Omental fat pad (tissue), 4 donors: ENCODE measurements around the gene SLC49A4. TPM values are rescaled to one million over a fixed set of nuclear protein-coding genes. Genes with fewer than 3 reads are reported as not detected.

Experiments
- ATAC-seq: fragments of 150-250 bp; one replicate; pipeline ENCODE4 v1.9.1; 2016; ENCODE audit warnings: mild to moderate bottlenecking, moderate library complexity; ENCODE audit not compliant: low FRiP score
- DNase-seq: peaks from one replicate; pipeline ENCODE4 v3.0.0-alpha.2; 2019; ENCODE audit warnings: low spot score
- total RNA-seq, 4 donors: library from RNA; depleted of rRNA; stranded (reverse); fragments of >200 nt; gene quantifications; one replicate each; pipeline ENCODE4 v1.1.0, GENCODE V29; 2016
- TF ChIP-seq, protein P1 (sequence below), 3 donors: fragments of 450-650 bp; IDR thresholded peaks; one replicate each; pipeline ENCODE4 v1.5.1; 2016 to 2017; ENCODE audit warnings: antibody characterized with exemption in 3 of 3, mild to moderate bottlenecking in 3 of 3, moderate library complexity in 2 of 3

The SLC49A4 gene
- total RNA-seq, 4 donors from 2014 or later: 14.2 to 21.2 (median 19.7) TPM

DNA sequence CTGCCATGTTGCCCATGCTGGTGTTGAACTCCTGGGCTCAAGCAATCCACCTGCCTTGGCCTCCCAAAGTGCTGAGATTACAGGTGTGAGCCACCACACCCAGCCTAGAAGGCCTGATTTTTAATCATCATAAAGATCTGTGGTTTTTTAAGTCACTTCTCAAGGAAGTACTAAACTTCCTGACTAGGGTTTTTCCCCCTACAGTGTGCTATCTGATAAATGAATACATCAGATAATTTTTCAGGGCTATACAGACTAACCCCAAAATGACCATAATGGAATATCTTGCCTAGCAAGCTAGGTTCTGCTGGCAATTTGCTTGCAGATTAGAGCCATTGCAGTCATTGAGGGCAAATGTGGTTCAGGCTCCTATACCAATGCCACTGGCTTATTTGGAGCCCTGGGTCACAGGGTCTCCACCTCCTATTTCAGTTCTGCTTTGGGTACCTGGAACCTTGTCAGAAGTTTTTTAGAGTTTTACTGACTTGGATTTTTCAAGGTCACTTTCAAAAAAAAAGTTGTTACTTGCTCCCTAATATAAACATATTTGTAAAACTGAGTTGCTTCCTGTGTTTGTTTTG is 80.8 kb downstream of the SLC49A4 start:
- ATAC-seq (no peak), DNase-seq (no peak)
- TF ChIP-seq, protein P1, sequence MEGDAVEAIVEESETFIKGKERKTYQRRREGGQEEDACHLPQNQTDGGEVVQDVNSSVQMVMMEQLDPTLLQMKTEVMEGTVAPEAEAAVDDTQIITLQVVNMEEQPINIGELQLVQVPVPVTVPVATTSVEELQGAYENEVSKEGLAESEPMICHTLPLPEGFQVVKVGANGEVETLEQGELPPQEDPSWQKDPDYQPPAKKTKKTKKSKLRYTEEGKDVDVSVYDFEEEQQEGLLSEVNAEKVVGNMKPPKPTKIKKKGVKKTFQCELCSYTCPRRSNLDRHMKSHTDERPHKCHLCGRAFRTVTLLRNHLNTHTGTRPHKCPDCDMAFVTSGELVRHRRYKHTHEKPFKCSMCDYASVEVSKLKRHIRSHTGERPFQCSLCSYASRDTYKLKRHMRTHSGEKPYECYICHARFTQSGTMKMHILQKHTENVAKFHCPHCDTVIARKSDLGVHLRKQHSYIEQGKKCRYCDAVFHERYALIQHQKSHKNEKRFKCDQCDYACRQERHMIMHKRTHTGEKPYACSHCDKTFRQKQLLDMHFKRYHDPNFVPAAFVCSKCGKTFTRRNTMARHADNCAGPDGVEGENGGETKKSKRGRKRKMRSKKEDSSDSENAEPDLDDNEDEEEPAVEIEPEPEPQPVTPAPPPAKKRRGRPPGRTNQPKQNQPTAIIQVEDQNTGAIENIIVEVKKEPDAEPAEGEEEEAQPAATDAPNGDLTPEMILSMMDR (IDR thresholded peaks at IDR 0.05): no peak

DNA sequence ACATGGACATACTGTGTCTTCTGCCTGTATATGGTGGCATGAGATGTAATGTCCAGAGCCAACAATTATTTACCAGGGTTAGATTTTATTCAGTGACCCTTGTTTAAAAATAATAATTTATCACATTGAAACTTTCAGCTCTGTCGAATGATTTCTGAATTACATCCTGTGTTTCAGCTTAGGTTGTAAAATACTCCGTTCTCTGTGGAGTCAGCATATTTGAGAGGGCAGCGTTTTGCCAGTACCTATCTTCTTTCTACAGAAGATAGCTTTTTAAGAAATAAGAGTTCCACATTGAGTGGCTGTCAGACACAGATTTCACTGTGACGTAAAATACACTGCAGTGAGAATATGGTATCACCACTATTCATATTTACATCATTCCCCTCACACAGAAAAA is 85.3 kb downstream of the SLC49A4 start:
- TF ChIP-seq, protein P1 (IDR thresholded peaks at IDR 0.05): no peak
- ATAC-seq (no peak), DNase-seq (no peak)

DNA sequence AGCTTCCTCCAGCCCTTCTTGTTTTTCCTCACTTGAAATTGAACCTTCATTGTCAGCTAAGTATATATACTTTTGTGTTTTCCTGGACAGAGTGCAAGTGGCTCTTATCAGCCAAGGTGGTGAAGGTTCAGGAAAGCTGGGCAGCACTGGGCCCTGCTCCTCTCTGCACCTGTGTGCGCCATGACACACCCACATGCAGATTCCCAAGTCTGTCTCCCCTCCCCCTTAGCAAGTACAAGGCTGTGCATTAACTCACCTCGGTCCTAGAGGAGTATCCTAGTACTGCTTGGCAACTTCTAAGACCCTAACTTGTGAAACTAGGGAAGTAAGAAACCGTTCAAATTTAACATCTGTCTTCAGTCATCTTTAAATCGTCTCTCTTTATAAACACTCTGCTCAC is 85.8 kb downstream of the SLC49A4 start:
- no peak for ATAC-seq

DNA sequence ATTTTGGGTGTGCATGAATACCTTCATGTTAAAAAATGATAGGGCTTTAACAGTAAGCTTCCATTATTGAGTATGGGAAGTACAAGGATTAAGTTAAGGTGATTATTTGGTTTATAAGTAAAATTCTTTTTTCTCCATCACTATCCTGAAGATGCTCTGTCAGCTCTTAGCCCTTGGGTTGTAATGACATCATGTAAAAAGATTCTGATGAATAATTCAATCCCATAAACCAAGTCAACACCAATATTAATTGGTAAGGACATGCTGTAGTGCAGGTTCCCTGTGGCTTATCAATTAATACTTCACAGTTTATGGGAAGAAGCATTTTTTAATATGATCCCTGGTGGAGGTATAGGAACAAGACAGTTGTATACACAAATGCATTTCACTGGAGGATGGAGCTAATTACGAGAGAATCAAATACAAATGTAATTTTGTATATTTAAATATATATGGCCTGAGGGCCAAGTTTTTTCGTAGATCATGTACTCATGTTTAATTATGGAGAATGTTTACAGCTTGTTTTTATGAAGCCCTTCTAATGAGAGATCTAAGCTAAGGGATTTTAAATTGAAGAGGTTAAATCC is 87.6 kb downstream of the SLC49A4 start:
- TF ChIP-seq, protein P1 (IDR thresholded peaks at IDR 0.05): no peak
- ATAC-seq (no peak), DNase-seq (no peak)

More for the DNA sequence above, 85.8 kb downstream of the SLC49A4 start:
- DNase-seq: no peak
- TF ChIP-seq, protein P1 (IDR thresholded peaks at IDR 0.05): no peak

DNA sequence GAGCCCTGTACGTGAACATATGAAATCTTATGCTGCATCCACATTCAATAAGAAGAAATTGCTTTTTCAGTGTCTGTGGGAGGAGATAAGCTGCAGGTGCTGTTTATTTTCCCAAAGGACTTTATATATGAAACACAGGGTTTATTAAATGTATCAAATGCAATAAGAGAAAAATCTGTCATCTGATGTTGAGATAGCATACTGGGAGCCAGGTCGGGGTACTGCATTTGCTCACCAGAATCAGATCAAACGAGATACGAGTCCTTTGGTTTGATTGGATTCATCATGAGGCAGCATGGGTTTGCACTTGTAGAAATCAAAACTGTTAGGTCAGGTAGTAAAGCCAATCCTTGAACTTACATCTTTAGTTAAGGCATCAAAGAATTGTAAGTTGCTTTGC is 91.4 kb downstream of the SLC49A4 start:
- ATAC-seq (no peak), DNase-seq (no peak)
- TF ChIP-seq, protein P1 (IDR thresholded peaks at IDR 0.05): no peak

DNA sequence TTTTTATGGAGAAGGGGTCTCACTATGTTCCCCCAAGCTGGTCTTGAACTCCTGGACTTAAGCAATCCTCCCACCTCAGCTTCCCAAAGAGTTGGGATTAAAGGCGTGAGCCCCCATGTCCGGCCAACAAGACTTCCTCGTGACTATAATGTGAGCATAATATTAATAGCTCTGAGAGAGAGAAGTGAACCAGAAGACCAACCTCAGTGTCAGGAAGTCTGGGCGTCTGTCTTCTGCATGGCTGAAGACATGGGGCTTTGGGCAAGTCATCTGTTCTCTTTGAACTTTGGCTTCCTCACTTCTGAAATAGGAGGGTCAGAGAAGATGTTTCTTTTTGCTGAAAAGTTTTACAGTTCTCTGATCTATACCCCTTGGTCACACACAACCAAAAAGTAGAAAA is 92.1 kb downstream of the SLC49A4 start:
- no peak for ATAC-seq
- TF ChIP-seq, protein P1 (IDR thresholded peaks at IDR 0.05): no peak
- no peak for DNase-seq

DNA sequence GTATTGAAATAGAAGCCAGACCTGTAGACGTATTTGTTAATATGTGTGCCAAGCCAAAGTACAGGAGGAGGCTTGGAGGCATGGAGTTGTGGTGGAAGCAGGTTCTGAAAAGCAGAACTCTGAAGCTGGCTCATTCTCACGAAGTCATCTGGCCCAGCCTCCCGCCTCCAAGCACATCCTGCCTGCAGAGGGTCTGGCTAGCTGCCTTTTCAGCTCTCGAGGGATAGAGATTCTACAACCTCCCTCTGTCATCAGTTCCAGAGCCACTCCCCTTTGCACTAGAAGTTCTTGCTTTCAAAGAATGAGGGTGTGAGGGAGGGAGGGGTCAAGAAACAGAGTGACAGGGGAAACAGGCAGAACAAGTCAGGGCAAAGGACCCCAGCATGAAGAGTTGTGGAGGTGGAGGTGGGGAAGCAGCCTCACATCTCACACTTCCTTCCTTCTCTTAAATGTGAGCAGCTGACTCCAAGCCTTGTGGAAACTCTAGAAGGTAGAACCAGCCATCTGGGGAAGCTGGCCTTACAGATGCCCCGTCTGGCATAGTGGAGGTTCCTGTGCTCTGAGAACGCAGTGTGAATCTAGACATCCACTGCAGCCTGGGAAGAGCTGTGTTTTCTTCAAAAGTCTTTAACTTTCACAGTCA is 95.3 kb downstream of the SLC49A4 start:
- no peak for DNase-seq
- TF ChIP-seq, protein P1 (IDR thresholded peaks at IDR 0.05): no peak
- ATAC-seq: peak; percentile 48
